Activated T-cell treated with anti-CD3 and anti-CD28 coated beads for 4 hours (primary cell): ENCODE measurements around the gene KCNH3.

Source experiments
- DNase-seq: peaks from one replicate; pipeline ENCODE4 v3.0.0-alpha.2; 2020

Gene KCNH3

DNA sequence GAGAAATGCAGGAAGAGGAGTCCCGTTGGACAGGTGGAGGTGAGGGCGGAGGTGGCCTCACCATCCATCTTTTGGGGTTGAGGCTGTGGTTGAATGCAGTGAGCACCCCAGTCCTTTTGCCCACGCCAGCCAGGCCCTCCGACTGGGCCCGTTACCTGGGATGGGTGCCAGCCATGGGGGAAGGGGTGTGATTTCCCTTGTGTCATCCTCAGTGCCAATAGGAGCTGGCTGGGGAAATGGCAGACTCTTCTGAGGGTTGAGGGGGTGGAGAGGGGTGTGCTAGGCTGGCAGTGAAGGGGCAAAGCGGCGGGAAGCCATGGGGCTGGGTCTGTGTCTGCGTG lies 9.6 kb downstream of the KCNH3 start:
- no peak for DNase-seq

DNA sequence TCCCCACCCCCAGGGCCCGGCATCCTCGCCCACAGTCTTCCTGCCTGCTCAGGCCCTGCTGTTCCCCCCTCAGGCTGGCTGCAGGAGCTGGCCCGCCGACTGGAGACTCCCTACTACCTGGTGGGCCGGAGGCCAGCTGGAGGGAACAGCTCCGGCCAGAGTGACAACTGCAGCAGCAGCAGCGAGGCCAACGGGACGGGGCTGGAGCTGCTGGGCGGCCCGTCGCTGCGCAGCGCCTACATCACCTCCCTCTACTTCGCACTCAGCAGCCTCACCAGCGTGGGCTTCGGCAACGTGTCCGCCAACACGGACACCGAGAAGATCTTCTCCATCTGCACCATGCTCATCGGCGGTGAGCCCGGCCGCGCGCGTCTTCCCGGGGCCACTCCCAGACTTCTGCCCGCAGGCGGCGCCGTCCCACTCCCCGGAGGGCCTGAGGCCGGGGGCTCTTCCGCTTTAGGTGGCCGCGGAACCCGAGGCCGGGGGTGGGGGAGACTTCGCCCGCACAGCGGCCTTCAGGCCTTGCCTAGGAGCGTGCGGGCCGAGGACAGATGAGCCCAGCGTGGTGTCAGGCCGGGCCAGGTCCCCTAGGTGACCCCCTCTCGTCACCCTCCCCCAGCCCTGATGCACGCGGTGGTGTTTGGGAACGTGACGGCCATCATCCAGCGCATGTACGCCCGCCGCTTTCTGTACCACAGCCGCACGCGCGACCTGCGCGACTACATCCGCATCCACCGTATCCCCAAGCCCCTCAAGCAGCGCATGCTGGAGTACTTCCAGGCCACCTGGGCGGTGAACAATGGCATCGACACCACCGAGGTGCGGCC lies 10.2 kb downstream of the KCNH3 start:
- no peak for DNase-seq

DNA sequence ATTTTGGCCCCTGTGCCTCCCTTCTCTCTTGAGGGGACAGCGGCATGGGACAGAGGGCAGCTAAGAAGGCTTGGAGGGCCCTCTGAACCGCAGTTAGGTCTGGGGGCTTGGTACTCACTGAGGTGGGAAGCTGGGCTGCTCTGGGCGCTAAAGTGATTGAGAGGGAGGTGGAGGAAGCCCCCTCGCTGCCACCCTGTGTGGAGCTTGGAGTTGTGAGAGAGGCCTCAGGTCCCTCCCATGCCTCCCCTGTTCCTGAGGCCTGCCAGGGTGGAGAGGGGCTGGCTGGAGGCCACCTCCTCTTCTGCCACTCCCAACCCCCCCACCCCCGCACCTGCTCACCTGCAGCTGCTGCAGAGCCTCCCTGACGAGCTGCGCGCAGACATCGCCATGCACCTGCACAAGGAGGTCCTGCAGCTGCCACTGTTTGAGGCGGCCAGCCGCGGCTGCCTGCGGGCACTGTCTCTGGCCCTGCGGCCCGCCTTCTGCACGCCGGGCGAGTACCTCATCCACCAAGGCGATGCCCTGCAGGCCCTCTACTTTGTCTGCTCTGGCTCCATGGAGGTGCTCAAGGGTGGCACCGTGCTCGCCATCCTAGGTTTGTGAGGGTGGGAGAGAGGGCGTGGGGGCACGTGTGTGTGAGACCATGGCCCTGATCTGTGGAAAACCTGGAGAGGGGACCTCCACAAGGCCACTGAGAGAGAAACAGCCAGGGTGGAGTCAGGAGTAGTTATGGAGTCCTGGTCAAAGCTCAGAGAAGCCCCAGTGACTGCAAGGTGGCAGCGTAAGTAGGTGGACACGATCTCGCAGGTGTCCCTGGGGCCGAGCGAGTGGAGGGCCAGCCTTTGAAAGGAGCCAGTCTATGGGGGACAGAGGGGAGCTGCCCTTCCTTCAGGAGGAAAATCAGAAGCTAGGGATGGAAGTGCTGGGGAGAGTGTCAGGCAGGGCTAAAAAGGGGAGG lies 11.2 kb downstream of the KCNH3 start:
- no peak for DNase-seq

DNA sequence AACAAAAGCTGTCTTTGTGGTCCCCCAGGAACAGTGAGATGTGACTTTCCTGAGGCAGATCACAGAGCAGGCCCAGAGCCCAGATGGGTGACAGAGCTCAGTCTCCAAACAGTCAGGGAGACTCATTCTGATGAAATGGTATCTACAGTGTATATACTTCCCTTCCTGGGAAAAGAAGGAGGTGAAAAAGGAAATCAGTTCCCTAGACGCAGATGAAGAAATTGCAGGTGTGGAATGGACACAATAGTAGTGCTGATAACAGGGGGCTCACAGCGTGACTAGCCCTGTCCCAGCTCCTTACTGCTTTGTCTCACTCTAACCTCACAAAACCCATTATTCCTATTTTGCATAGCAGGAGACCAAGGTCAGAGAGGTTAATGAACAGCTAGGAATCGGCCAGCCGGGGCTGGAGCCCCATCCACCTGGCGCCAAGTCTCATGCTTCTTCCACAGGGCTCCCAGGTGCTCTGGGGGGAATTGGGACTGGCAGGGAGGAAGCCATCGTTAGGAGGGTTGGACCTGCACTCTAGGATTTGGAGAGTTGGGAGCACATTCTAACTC lies 11.9 kb downstream of the KCNH3 start:
- DNase-seq = no peak

DNA sequence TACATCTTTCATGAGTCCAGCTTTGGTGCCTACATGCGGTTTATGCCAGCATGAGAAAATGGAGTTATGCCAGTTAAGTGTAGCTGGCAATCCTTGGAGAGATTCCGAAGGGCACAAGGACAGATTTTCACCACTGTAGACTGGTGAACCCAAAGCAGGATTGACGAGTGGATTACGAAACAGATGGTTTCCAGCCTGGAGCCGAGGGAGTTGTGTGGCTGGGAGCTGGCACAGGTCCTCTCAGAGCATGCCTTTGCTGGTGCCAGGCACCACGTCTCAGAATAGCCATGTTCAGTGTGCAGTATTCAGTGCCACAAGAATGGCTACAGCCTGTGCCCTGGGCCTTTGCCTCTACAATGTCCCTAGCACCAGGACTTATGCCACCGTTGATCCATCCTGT lies 13.2 kb downstream of the KCNH3 start:
- DNase-seq = no peak

DNA sequence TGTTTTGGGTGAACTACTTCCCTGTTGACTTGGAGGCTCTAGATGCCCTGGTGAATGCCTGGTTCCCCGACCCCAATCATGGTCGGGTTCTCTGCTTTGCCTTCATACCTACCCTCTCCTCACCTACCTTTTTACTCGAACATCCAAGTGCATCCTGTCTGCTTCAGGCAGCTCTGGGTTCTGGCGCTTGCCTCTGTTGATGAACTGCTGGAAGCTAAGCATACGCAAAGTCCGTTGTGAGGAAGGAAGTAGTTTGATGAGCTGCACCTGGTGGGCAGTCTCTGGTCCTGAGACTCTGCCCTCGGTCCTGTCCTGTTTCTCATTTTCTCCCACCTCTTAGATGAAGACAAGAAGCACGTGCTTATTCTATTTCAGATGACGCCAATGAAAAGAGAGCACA lies 13.6 kb downstream of the KCNH3 start:
- no peak for DNase-seq

DNA sequence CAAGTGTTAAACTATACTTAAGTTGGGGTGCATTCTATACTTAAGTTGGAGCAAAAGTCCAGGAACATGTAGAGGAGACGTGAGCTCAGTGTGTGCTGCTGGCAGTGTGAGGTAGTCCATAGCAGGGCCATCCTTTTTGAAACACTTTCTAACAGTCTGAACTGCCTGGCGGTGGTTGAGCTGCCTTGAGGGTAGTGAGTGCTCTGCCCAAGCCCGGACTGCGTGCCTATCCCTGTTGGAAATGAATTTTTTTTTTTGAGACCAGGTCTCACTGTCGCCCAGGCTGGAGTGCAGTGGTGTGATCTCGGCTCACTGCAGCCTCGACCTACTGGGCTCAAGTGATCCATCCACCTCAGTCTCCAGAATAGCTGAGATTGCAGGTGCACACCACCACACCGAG lies 14.1 kb downstream of the KCNH3 start:
- no peak for DNase-seq

DNA sequence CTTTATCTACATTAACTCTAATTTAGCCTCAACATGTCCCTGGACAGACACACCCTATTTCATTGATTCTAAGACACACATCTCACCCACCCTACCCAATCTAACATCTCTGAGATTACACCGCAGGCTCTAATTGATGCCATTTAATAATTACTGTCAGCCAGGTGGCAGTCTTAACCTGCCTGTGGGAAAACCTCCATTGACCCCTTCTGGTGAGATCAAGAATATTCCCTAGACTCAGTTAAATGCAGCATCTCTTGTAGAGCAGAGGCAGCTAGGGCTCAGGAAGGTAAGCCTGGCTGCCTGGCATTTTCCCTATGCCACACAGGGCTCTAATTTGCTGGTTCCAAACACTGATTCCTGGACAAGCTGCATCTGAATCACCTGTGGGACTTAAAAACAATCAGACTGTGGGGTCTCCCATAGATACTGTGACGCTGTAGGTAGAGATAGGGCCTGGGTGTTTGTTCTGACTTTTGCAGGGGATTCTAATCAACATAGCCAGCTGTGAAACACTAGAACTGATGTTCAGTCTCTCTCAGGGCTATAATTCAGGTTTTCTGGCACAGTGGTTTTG lies 14.8 kb downstream of the KCNH3 start:
- no peak for DNase-seq

DNA sequence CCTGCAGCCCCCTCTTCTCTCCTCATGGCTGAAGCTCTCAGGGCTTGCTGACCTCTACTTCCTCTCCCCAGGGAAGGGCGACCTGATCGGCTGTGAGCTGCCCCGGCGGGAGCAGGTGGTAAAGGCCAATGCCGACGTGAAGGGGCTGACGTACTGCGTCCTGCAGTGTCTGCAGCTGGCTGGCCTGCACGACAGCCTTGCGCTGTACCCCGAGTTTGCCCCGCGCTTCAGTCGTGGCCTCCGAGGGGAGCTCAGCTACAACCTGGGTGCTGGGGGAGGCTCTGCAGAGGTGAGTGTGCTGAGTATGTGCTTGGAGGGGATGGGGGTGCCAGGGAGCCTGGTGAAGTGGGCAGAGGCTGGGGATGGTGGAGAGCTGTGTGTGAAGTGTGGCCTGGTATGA lies 15.4 kb downstream of the KCNH3 start:
- DNase-seq = no peak

DNA sequence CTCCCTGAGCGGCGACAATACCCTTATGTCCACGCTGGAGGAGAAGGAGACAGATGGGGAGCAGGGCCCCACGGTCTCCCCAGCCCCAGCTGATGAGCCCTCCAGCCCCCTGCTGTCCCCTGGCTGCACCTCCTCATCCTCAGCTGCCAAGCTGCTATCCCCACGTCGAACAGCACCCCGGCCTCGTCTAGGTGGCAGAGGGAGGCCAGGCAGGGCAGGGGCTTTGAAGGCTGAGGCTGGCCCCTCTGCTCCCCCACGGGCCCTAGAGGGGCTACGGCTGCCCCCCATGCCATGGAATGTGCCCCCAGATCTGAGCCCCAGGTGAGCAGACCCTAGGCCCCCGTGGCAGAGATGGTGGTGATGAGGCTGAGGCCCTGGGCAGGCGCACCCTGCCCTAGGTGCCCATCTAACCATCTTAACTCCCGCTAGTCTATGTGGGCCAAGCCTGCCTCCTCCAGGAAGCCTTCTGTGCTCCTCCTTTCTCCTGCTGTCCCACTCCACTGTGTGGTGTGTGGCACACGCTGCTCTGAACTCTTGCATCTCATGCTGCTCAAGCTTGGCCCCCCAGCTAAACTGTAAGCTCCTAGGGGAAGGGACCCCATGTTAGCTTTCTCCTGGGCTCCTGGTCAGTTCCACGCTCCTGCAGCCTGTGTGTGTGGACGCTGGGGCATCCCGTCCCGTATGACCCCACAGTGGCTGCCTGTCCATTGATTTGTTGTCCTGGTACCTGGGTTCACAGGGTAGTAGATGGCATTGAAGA lies 17.0 kb downstream of the KCNH3 start:
- no peak for DNase-seq

DNA sequence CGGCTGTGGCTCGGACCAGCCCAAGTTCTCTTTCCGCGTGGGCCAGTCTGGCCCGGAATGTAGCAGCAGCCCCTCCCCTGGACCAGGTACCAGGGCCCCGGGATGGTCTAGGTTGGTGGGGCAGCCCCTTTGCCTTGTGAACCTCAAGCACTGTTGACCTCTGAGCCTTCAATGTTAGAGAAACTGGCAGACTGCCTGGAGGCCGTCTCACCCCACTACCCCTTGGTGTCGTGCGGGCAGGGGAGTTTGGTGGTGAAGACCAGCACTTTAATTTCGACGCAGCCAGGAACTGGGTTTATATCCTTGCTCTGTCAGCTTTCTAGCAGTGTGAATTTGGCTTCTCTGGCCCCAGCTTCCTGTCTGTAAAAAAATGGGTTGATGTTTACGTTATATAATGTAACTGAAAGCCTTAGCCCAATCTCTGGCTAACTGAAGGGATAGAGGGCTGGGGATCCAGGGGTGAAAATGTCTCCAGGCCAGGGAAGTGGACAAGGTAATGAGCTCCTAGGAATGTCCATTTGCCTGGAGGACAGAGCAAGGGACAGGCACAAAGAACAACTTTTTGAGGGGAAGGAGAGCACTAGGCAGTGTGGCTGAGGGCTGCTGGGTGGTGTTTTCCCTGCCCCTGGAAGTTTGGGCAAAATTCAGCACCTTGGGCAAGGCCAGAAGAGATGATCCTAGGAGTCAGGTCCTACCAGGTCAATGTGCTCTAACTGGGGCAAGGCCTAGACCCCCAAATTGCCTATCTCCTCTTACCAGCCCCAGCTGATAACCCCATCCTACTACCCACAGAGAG lies 17.8 kb downstream of the KCNH3 start:
- no peak for DNase-seq

DNA sequence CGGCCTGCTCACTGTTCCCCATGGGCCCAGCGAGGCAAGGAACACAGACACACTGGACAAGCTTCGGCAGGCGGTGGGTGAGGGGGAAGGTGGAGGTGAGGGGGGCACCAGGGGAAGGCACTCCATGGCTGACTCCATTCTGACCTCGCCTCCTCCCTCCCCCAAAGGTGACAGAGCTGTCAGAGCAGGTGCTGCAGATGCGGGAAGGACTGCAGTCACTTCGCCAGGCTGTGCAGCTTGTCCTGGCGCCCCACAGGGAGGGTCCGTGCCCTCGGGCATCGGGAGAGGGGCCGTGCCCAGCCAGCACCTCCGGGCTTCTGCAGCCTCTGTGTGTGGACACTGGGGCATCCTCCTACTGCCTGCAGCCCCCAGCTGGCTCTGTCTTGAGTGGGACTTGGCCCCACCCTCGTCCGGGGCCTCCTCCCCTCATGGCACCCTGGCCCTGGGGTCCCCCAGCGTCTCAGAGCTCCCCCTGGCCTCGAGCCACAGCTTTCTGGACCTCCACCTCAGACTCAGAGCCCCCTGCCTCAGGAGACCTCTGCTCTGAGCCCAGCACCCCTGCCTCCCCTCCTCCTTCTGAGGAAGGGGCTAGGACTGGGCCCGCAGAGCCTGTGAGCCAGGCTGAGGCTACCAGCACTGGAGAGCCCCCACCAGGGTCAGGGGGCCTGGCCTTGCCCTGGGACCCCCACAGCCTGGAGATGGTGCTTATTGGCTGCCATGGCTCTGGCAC lies 18.5 kb downstream of the KCNH3 start:
- no peak for DNase-seq

DNA sequence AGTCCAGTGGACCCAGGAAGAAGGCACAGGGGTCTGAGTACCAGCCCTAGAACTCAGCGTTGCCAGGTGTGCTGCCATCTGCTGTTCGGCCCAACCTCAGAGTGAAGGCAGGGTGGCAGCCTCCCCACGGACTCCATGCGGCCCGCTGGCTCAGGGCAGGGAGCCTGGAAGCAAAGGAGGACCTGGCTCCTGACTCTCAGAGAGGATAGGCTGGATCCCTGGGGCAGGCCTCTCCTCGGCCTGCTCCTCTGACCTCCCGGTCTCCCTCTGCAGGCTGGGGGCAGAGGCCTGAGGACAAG lies 19.0 kb downstream of the KCNH3 start:
- no peak for DNase-seq

DNA sequence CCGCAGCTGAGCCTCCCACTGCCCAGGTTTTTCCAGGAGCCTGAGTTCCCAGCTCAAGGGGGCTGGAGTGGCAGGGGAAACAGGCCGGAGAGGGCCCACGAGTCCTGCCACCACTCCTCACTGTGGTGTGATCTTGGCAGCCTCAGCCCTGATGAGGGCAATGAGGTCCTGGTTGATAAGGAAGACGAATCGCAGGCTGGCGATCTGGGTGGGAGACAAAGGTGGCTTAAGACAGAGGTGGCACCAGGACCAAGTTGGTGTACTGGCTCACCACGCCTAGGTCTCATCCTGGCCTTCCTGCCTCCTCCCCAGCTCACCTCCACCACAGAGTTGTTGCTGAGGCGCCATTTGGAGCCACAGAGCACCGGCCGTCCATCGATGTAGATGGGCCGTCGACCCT lies 19.7 kb downstream of the KCNH3 start:
- no peak for DNase-seq

DNA sequence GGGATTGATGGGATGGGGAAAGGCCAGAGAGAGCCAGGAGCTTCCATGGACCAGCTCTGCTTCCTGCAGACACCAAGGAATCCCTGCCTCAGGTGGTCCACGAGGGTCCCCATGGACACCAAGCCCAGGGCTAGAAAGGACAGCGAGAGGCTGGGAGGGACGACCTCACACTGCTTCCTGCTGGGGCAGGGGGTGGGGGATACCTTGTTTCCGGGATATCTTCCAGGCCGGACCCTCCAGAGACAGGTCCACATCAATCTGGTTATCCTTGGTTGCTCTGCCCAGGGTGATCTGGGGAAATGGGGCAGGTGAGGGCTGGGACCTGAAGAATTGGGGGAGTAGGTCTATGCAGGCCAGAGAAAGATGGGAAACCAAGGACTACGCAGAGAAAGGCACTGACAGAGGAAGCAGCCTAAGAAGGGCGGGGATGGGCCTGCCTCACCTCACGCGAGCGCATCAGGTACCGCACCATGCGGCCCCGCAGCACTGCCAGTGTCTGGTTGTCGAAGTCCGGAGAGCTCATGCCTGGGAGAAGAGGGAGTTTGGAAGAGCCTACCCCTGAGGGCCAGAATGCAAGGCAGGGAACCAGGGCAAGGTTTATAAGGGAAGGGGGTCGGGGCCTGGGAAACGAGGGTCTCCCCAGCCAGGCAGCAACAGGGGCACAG lies 20.3 kb downstream of the KCNH3 start:
- DNase-seq = no peak

DNA sequence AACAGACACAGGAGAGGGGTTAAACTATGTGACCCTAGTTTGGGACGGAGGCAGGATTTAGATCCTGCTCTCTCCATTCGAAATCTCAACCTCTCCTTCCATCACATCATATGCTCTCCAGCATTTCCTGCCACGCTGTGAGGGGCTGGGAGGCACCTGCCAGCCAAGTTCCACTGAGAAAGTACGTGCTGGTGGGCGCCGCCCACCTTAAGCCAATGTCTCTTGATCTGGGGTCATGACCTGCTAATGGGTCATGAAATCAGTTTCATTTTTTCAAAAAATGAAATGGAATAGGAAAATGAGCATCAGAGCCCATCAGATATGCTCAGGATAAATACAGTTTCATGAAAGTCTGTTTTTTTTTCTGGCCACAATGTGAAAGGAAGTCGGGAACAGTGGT lies 21.9 kb downstream of the KCNH3 start:
- DNase-seq = no peak

DNA sequence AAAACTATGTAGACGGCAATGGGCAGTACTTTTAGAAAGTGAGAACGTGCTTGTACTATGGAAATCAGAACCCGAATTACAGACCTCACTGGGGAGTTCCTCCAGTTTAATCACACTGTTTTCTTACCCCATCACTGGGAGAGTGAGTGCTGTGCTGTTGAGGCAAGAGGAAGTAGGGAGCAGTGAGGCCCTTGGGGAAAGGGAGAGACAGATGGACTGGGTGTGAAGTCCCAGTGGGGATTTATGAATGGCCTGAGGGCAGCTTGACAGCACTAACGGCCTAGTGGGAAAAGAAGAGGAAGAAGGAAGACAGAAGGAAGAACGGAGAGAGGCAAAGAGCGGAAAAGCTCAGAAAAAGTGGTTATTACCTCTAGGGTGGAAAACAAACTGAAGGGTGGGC lies 23.4 kb downstream of the KCNH3 start:
- no peak for DNase-seq

DNA sequence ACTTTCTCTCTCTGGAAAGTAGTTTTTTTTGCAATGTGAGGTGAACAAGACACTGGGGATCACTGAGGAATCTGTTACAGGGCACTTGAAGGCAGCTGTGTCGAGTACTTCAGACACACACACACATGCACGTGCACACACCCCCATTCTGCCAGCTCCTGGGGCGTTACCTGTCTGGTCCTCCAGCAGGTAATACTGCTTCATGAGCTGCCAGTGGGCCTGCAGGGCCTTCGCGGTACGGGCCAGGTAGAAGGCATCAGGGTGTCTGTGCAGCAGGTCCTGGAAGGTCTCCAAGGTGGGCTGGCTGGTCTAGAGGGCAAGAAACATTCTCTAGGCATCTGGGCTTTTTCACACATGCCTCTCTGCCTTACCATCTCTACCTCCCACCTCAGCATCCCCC lies 24.0 kb downstream of the KCNH3 start:
- DNase-seq = no peak

DNA sequence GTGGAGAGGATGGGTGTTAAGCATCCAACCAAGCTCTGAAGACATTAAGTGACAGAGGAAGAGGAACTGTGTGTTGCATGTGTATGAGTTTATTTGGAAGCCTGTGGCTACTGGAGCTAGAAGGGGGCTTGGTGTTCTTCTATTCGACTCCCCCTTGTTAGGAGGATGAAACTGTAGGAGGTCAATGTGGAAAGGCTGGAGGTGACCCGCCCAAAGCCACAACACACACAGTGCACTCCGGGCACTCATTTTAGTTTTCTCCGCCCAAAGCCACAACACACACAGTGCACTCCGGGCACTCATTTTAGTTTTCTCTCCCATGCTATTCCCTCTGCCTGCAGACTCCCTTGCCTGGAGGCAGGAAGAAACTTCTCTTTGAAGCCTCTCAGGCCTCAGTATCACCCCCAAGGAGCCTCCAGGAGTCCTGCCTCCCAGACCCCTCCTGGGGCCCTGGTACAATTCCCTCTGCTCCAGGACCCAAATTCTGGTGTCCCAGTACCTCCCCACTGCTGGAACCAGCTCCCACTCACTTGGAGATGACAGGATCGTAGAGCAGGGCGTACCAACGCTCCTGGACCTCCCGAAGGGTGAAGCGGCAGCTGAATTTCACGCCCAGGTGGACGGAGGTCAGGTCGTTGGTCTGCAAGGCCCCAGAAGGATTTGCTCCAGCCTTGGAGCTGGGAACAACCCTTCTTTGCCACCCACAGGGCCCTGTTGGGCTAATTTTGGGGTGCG lies 25.3 kb downstream of the KCNH3 start:
- DNase-seq = no peak
